ENCODE measurements around the gene NANOS1.

NANOS1 gene

GRCh38 chr10:119039161-119039560 is 9.6 kb downstream of the NANOS1 start:
- H3K9ac ChIP-seq (ENCODE audit: low read depth, low read length), result no peak overlapping the region
- no peaks in the 10 kb centered on the region for H3K27me3 ChIP-seq (ENCODE audit: control insufficient read depth, insufficient read depth, low read length)
- no peaks in the 10 kb centered on the region for H3K9me3 ChIP-seq (ENCODE audit: control insufficient read depth, insufficient read depth, low read length)
- H3K4me1 ChIP-seq (ENCODE audit: control insufficient read depth, insufficient read depth, low read length), result no peaks in the 10 kb centered on the region
- H3K27ac ChIP-seq (ENCODE audit: low read depth, low read length), result no peak overlapping the region
- no peak overlapping the region for H3K4me3 ChIP-seq (ENCODE audit: low read depth, low read length)
- peaks cover 94% of the 10 kb centered on the region for H3K36me3 ChIP-seq (ENCODE audit: control insufficient read depth, insufficient read depth, low read length)

DNA sequence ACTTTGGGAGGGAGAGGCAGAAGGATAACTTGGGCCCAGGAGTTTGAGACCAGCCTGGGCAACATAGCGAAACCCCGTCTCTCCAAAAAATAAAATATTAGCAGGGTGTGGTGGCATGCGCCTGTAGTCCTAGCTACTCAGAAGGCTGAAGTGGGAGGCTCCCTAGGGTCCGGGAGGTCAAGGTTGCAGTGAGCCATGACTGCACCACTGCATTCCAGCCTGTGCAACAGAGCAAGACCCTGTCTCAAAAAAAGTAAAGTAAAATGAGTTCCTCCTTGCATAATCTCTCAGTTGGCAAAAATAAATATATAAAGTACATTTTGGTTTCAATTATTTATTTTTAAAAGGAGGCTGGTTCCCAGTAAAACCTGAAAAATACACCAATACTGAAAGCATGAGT is 11.8 kb downstream of the NANOS1 start:
- Histone ChIP-seq H3K9ac (ENCODE audit: low read depth, low read length) (no peak overlapping the region), H3K36me3 (ENCODE audit: control insufficient read depth, insufficient read depth, low read length) (peaks cover 99% of the 10 kb centered on the region), H3K9me3 (ENCODE audit: control insufficient read depth, insufficient read depth, low read length) (no peaks in the 10 kb centered on the region), H3K4me1 (ENCODE audit: control insufficient read depth, insufficient read depth, low read length) (no peaks in the 10 kb centered on the region), H3K27ac (ENCODE audit: low read depth, low read length) (no peak overlapping the region), H3K4me3 (ENCODE audit: low read depth, low read length) (no peak overlapping the region), H3K27me3 (ENCODE audit: control insufficient read depth, insufficient read depth, low read length) (no peaks in the 10 kb centered on the region)

DNA sequence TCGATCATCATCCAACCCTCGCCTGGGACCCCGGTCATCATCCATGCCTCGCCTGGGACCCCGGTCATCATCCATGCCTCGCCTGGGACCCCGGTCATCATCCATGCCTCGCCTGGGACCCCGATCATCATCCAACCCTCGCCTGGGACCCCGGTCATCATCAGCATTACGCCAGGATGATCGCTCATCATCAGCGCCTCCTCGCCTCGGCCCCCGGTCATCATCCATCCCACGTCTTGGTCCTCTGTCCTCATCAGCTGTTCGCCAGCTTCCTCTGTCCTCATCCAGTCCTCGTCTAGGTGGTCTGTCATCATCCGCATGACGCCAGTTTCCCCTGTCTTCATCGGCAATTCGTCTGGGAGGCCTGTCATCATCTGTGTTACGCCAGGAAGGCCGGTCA is 12.7 kb downstream of the NANOS1 start:
- H3K9ac ChIP-seq (ENCODE audit: low read depth, low read length), result no peak overlapping the region
- no peaks in the 10 kb centered on the region for H3K27me3 ChIP-seq (ENCODE audit: control insufficient read depth, insufficient read depth, low read length)
- H3K27ac ChIP-seq (ENCODE audit: low read depth, low read length), result no peak overlapping the region
- H3K4me1 ChIP-seq (ENCODE audit: control insufficient read depth, insufficient read depth, low read length), result no peaks in the 10 kb centered on the region
- peaks cover 99% of the 10 kb centered on the region for H3K36me3 ChIP-seq (ENCODE audit: control insufficient read depth, insufficient read depth, low read length)
- H3K4me3 ChIP-seq (ENCODE audit: low read depth, low read length), result no peak overlapping the region
- no peaks in the 10 kb centered on the region for H3K9me3 ChIP-seq (ENCODE audit: control insufficient read depth, insufficient read depth, low read length)

DNA sequence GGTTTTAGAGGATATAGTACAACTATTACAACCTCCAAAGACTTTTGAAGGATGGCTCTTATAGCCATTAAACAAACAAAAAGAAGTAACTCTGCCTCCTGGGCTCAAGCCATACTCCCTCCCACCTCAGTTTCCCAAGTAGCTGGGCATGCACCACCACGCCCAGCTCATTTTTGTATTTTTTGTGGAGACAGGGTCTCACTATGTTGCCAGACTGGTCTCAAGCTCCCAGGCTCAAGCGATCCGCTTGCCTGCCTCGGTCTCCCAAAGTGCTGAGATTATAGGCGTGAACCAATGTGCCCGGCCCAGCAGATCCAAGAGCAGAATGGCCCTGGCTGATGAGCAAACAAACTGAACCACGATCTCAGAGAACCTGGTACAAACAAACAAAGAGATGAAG is 16.0 kb downstream of the NANOS1 start:
- Histone ChIP-seq H3K4me1 (ENCODE audit: control insufficient read depth, insufficient read depth, low read length) (no peaks in the 10 kb centered on the region), H3K27me3 (ENCODE audit: control insufficient read depth, insufficient read depth, low read length) (no peaks in the 10 kb centered on the region), H3K27ac (ENCODE audit: low read depth, low read length) (no peak overlapping the region), H3K4me3 (ENCODE audit: low read depth, low read length) (no peak overlapping the region), H3K9me3 (ENCODE audit: control insufficient read depth, insufficient read depth, low read length) (no peaks in the 10 kb centered on the region), H3K9ac (ENCODE audit: low read depth, low read length) (no peak overlapping the region), H3K36me3 (ENCODE audit: control insufficient read depth, insufficient read depth, low read length) (peaks cover 99% of the 10 kb centered on the region)

DNA sequence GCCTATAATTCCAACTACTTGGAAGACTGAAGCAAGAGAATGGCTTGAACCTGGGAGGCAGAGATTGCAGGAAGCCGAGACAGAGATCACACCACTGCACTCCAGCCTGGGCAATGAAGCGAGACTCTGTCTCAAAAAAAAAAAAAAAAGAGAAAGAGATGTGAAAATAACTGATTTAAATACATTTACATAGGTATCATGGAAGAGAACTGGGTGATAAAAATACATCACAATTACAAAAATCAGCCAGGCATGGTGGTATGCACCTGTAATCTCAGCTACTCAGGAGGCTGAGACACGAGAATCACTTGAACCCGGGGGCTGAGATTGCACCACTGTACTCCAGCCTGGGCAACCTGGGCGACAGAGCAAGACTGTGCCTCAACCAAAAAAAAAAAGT is 19.8 kb downstream of the NANOS1 start:
- Histone ChIP-seq H3K36me3 (ENCODE audit: control insufficient read depth, insufficient read depth, low read length) (peaks cover 99% of the 10 kb centered on the region), H3K27ac (ENCODE audit: low read depth, low read length) (no peak overlapping the region), H3K9me3 (ENCODE audit: control insufficient read depth, insufficient read depth, low read length) (no peaks in the 10 kb centered on the region), H3K27me3 (ENCODE audit: control insufficient read depth, insufficient read depth, low read length) (no peaks in the 10 kb centered on the region), H3K9ac (ENCODE audit: low read depth, low read length) (no peak overlapping the region), H3K4me1 (ENCODE audit: control insufficient read depth, insufficient read depth, low read length) (no peaks in the 10 kb centered on the region), H3K4me3 (ENCODE audit: low read depth, low read length) (no peak overlapping the region)

DNA sequence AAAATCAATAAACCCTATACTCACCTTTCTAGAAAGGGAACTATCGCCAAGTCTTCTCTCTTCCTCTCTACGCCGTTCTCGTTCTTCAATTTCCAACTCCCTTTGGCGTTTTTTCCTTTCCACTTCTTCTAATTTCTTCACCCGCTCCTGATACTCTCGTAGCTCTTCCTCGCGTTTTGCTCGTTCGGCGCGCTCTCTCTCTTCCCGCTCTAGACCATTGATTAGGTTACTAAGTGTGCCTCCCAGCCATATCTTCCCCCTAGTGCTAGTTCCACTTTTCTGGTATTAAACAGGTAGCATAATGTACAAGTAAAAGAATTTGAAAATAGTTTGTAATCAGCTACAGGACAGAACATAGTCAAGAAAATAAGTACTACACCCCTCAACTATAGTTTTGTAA is 20.3 kb downstream of the NANOS1 start:
- Histone ChIP-seq H3K4me1 (ENCODE audit: control insufficient read depth, insufficient read depth, low read length) (no peaks in the 10 kb centered on the region), H3K9ac (ENCODE audit: low read depth, low read length) (no peak overlapping the region), H3K4me3 (ENCODE audit: low read depth, low read length) (no peak overlapping the region), H3K9me3 (ENCODE audit: control insufficient read depth, insufficient read depth, low read length) (no peaks in the 10 kb centered on the region), H3K27me3 (ENCODE audit: control insufficient read depth, insufficient read depth, low read length) (no peaks in the 10 kb centered on the region), H3K27ac (ENCODE audit: low read depth, low read length) (no peak overlapping the region), H3K36me3 (ENCODE audit: control insufficient read depth, insufficient read depth, low read length) (peaks cover 99% of the 10 kb centered on the region)

- H3K36me3 ChIP-seq (ENCODE audit: control insufficient read depth, insufficient read depth, low read length), result peaks cover 99% of the 10 kb centered on the region
- H3K9ac ChIP-seq (ENCODE audit: low read depth, low read length), result no peak overlapping the region
- no peaks in the 10 kb centered on the region for H3K27me3 ChIP-seq (ENCODE audit: control insufficient read depth, insufficient read depth, low read length)
- H3K4me1 ChIP-seq (ENCODE audit: control insufficient read depth, insufficient read depth, low read length), result no peaks in the 10 kb centered on the region
- H3K27ac ChIP-seq (ENCODE audit: low read depth, low read length), result no peak overlapping the region
- no peaks in the 10 kb centered on the region for H3K9me3 ChIP-seq (ENCODE audit: control insufficient read depth, insufficient read depth, low read length)
- H3K4me3 ChIP-seq (ENCODE audit: low read depth, low read length), result no peak overlapping the region
These were observed 22.3 kb downstream of the NANOS1 start for GRCh38 chr10:119051775-119052174.

GRCh38 chr10:119055472-119055871 is 26.0 kb downstream of the NANOS1 start:
- Histone ChIP-seq H3K9me3 (ENCODE audit: control insufficient read depth, insufficient read depth, low read length) (no peaks in the 10 kb centered on the region), H3K9ac (ENCODE audit: low read depth, low read length) (no peak overlapping the region), H3K27ac (ENCODE audit: low read depth, low read length) (no peak overlapping the region), H3K4me3 (ENCODE audit: low read depth, low read length) (no peak overlapping the region), H3K4me1 (ENCODE audit: control insufficient read depth, insufficient read depth, low read length) (no peaks in the 10 kb centered on the region), H3K36me3 (ENCODE audit: control insufficient read depth, insufficient read depth, low read length) (peaks cover 99% of the 10 kb centered on the region), H3K27me3 (ENCODE audit: control insufficient read depth, insufficient read depth, low read length) (no peaks in the 10 kb centered on the region)

DNA sequence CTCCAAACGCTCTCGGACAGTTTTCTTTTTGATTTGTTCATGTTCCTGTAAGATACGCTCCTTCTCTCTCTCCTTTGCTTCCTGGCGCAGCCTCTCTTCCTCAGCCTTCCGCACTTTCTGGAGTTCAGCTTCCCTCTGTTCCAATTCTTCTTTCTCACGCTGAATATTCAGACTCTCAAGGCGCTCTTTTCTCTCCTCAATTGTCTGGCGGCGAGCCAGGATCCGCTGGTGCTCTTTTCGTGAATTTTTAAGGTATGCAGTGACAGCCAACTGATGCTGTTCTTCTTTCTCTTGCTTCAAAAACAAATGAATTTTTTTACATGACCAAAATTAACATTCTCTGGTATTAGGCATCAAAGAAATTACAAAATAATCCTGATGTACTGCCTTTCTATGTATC is 28.5 kb downstream of the NANOS1 start:
- Histone ChIP-seq H3K4me1 (ENCODE audit: control insufficient read depth, insufficient read depth, low read length) (no peaks in the 10 kb centered on the region), H3K9me3 (ENCODE audit: control insufficient read depth, insufficient read depth, low read length) (no peaks in the 10 kb centered on the region), H3K27ac (ENCODE audit: low read depth, low read length) (no peak overlapping the region), H3K27me3 (ENCODE audit: control insufficient read depth, insufficient read depth, low read length) (no peaks in the 10 kb centered on the region), H3K36me3 (ENCODE audit: control insufficient read depth, insufficient read depth, low read length) (peaks cover 99% of the 10 kb centered on the region), H3K4me3 (ENCODE audit: low read depth, low read length) (no peak overlapping the region), H3K9ac (ENCODE audit: low read depth, low read length) (no peak overlapping the region)

DNA sequence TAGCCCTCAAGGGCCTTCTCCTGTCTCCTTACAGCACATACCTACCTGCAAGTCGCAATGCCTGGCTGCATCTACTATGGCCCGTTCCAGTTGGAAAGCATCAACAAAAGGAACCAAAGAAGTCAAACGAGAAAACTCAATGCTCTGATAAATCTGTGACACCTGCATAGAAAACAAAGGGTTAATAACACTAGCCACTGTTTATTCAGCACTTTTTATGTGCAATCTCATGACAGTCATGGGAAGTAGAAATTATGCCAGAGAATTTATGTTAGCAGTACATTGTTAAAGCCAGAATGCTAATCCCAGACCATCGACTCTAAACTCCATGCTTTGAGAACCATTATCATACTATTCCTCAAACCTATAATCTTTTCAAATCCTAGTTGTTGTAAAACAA is 30.0 kb downstream of the NANOS1 start:
- peaks cover 100% of the 10 kb centered on the region for H3K36me3 ChIP-seq (ENCODE audit: control insufficient read depth, insufficient read depth, low read length)

DNA sequence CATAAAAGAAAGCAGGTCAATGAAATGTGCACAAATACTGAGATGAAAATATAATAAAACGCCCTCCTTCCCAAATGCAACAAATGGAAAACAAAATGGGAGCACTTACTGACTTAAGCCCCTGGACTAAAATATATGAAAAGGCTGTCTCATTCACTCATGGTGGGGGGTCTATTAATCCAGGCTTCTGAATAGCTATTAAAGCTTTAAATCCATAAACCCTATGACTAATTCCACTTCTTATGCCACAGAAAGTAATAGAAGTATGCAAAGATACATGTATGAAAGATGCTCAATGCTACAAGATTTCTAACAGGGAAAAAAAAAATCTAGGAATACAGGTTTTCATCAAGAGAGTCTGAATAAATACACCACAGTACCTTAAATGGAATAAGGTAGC is 30.6 kb downstream of the NANOS1 start:
- Histone ChIP-seq H3K27ac (ENCODE audit: low read depth, low read length) (no peak overlapping the region), H3K36me3 (ENCODE audit: control insufficient read depth, insufficient read depth, low read length) (peaks cover 100% of the 10 kb centered on the region), H3K27me3 (ENCODE audit: control insufficient read depth, insufficient read depth, low read length) (no peaks in the 10 kb centered on the region), H3K9ac (ENCODE audit: low read depth, low read length) (no peak overlapping the region), H3K4me1 (ENCODE audit: control insufficient read depth, insufficient read depth, low read length) (no peaks in the 10 kb centered on the region), H3K9me3 (ENCODE audit: control insufficient read depth, insufficient read depth, low read length) (no peaks in the 10 kb centered on the region), H3K4me3 (ENCODE audit: low read depth, low read length) (no peak overlapping the region)

More for the DNA sequence above, 30.0 kb downstream of the NANOS1 start:
- H3K4me1 ChIP-seq (ENCODE audit: control insufficient read depth, insufficient read depth, low read length), result no peaks in the 10 kb centered on the region
- H3K9ac ChIP-seq (ENCODE audit: low read depth, low read length), result no peak overlapping the region
- no peaks in the 10 kb centered on the region for H3K27me3 ChIP-seq (ENCODE audit: control insufficient read depth, insufficient read depth, low read length)
- no peak overlapping the region for H3K27ac ChIP-seq (ENCODE audit: low read depth, low read length)
- no peaks in the 10 kb centered on the region for H3K9me3 ChIP-seq (ENCODE audit: control insufficient read depth, insufficient read depth, low read length)
- no peak overlapping the region for H3K4me3 ChIP-seq (ENCODE audit: low read depth, low read length)

DNA sequence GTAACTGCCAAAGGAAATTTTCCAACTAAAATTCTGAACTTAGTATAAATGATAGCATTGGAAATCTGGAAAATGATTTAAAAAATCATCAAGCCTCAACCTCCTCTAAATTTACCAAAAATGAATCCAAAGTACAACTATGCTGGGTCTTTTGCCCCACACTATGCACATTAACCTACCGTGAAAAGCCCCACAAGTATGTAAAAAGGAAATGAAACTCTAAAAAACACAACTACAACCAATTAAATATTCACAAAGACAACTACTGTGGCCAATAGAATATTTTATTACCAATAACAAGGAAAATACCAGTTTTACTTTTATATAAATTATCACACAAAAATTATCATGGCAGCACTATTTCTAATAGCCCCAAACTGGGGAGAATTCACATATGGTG is 31.8 kb downstream of the NANOS1 start:
- no peak overlapping the region for H3K9ac ChIP-seq (ENCODE audit: low read depth, low read length)
- H3K9me3 ChIP-seq (ENCODE audit: control insufficient read depth, insufficient read depth, low read length), result no peaks in the 10 kb centered on the region
- no peak overlapping the region for H3K4me3 ChIP-seq (ENCODE audit: low read depth, low read length)
- no peak overlapping the region for H3K27ac ChIP-seq (ENCODE audit: low read depth, low read length)
- no peaks in the 10 kb centered on the region for H3K4me1 ChIP-seq (ENCODE audit: control insufficient read depth, insufficient read depth, low read length)
- H3K36me3 ChIP-seq (ENCODE audit: control insufficient read depth, insufficient read depth, low read length), result peaks cover 98% of the 10 kb centered on the region
- H3K27me3 ChIP-seq (ENCODE audit: control insufficient read depth, insufficient read depth, low read length), result no peaks in the 10 kb centered on the region
